ENCODE data around the gene NRXN3. TPM values are rescaled to one million over a fixed set of nuclear protein-coding genes. Genes with fewer than 3 reads are reported as not detected.
A peak's percentile ranks its signal among the peaks of the same experiment; 100 is the strongest.

Gene NRXN3
- total RNA-seq, 1 experiment from 2014 or later, result 1.1 TPM

- DNase-seq (ENCODE audit: low read depth), result peak; percentile 66
These were observed 1491.6 kb downstream of the NRXN3 start for GRCh38 chr14:79661752-79662151.

GRCh38 chr14:79663453-79663852, 1493.3 kb downstream of the NRXN3 start:
- DNase-seq (ENCODE audit: low read depth), result peak; percentile 26

- no peak for DNase-seq (ENCODE audit: low read depth)
These were observed 1495.4 kb downstream of the NRXN3 start for GRCh38 chr14:79665556-79665955.

DNA sequence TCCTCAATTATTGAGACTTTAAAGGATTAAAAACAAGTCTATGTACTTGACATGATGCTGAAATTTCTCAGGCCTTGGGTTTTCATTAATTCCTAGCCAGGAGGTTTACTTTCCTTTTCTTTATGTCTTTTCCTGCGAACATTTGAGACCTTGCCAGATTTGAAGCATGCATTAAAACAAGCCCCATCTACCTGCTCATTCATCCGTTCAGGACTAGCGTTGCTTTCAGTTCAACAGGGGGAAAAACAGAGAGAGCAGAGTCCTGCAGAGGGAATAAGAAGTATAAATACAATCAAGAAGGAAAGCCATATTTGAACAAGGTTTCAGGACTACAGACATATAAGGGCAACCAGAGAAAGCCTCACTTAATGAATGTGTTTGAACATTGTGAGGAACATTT, 1498.8 kb downstream of the NRXN3 start:
- no peak for DNase-seq (ENCODE audit: low read depth)

DNA sequence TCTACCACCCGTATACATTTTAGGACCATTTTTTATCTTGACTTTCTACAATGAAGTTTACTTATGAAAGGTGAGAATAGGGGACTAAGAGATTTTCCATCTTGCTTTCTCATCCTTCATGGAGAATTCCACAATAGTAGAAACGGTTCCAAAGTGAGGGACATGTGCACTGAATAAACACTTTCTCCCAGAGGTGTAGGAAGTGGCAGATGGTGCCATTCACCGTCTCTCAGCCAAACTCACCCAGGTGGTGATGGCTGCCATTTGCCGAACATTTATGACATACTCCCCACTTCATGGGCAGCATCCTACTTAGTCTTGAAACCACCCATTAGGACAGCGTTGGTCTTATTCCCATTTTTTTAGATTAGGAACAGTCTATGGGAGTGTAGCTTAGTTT, 1500.6 kb downstream of the NRXN3 start:
- DNase-seq (ENCODE audit: low read depth), result no peak

GRCh38 chr14:79680087-79680486, 1509.9 kb downstream of the NRXN3 start:
- no peak for DNase-seq (ENCODE audit: low read depth)

DNA sequence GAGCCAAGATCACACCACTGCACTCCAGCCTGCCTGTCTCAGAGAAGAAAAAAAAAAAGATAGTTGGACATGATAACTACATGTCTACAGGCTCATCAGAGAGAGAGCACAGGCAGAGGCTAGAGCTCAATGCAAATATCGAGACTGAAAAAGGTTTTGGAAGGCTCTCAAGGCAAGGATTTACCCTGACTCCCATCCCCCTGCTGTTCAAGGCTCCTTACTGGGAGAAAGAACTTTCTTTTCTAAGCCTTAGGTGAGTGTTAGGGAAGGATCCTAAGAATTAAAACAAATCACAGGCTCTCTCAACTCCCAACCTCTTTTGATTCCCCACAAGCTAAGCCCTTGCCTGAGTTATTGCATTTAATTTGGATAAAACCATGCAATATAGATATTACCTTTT, 1516.0 kb downstream of the NRXN3 start:
- DNase-seq (ENCODE audit: low read depth), result no peak

GRCh38 chr14:79690960-79691359, 1520.8 kb downstream of the NRXN3 start:
- DNase-seq (ENCODE audit: low read depth), result no peak

- DNase-seq (ENCODE audit: low read depth), result no peak
These were observed 1523.8 kb downstream of the NRXN3 start for GRCh38 chr14:79693935-79694334.

- DNase-seq (ENCODE audit: low read depth), result no peak
These were observed 1525.1 kb downstream of the NRXN3 start for GRCh38 chr14:79695307-79695706.

DNA sequence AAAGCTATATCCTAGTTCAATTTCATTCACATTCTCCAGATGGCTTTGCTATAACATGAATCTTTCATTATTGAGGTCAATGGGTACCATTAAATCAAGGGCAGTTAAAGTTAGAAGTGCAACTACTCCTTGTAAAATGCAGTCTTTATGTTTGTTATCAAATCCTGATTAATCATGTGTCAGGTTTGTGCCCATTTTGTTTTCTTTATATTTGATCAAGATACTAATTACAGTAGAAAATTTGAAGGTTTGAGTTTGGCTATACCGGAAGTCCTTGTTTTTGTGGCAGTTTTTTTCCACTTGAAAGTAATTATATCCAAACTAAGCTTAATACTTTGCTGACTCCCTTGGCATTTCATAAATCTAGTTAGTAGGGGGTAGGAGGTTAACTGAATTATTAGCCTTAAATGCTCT, 1528.1 kb downstream of the NRXN3 start:
- DNase-seq (ENCODE audit: low read depth), result no peak

- no peak for DNase-seq (ENCODE audit: low read depth)
These were observed 1529.0 kb downstream of the NRXN3 start for GRCh38 chr14:79699206-79699605.

DNA sequence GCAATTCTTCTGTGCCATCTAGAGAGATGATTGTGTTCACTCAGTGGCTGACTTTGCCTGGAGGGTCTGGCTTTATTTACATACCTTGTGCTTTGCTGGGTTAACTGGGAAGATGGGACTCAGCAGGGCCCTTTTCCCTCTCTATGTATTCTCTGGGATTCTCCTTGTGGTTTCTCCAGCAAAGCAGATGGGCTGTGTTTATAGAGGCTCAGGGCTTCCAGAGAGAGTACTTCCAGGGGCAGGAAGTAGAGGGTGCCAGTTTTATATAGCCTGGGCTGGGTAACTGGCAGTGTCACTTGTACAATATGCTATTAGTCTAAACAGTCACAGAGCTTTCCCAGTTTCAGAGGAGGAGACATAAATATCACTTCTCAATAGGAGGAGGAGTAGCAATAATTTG, 1531.2 kb downstream of the NRXN3 start:
- DNase-seq (ENCODE audit: low read depth), result no peak

GRCh38 chr14:79702197-79702596, 1532.0 kb downstream of the NRXN3 start:
- DNase-seq (ENCODE audit: low read depth), result no peak

DNA sequence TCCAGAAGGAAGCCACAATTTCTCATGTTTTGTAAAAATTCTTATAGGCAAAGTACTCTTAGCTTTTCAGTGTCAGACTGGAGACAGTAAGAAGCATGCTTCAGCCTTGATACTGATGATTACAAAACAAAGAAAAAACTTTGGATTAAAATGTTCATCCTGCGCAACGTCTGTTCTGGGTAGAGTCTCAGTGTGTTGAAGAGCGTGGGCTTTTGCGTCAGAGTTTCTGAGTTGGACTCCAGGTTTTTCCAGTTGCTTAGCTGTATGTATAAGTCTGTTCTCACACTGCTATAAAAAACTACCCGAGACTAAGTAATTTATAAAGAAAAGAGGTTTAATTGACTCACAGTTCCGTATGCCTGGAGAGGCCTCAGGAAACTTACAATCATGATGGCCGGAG, 1533.0 kb downstream of the NRXN3 start:
- DNase-seq (ENCODE audit: low read depth), result no peak

GRCh38 chr14:79704041-79704807, 1534.1 kb downstream of the NRXN3 start:
- no peak for DNase-seq (ENCODE audit: low read depth)

- no peak for DNase-seq (ENCODE audit: low read depth)
These were observed 1535.1 kb downstream of the NRXN3 start for GRCh38 chr14:79705126-79705894.

DNA sequence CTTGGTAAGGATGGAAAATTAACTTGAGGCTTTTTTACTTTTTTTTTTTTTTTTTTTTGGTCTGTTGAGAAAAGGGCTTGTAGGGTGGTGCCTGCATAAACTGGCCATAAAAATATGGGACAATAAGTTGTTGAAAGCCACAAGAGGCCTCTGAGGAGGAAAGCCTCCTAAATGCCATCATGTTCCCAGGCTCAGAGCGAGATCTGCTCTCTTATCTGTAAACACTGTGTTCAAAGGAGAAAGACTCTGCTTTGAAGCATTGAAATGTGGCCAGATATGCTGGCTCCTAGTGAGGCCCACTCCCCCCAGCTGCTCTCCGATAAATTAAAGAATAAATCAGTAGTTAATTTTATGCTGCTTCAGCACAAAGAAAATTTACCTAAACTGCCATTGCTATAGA, 1536.2 kb downstream of the NRXN3 start:
- no peak for DNase-seq (ENCODE audit: low read depth)

- DNase-seq (ENCODE audit: low read depth), result peak; percentile 62
These were observed 1538.5 kb downstream of the NRXN3 start for GRCh38 chr14:79708426-79709388.

GRCh38 chr14:79709573-79709972, 1539.4 kb downstream of the NRXN3 start:
- DNase-seq (ENCODE audit: low read depth), result no peak

GRCh38 chr14:79712302-79712950, 1542.3 kb downstream of the NRXN3 start:
- DNase-seq (ENCODE audit: low read depth), result no peak

Measured in M059J (cell line).